Parathyroid adenoma (tissue), 2 donors: Measurements from ENCODE around the gene ASTN2.

ENCODE experiments used
- H2AFZ ChIP-seq: fragments of 300-600 bp; sonication (generic); one replicate; pipeline ENCODE4 v1.7.0; 2017; ENCODE audit warnings: antibody characterized with exemption, mild to moderate bottlenecking
- H3K27ac ChIP-seq: fragments of 300-600 bp; sonication (generic); one replicate; pipeline ENCODE4 v1.7.0; 2017
- H3K27me3 ChIP-seq: fragments of 300-600 bp; sonication (generic); one replicate; pipeline ENCODE4 v1.7.0; 2017; ENCODE audit warnings: low read length; ENCODE audit not compliant: control insufficient read depth, insufficient read depth
- H3K36me3 ChIP-seq: fragments of 300-600 bp; sonication (generic); one replicate; pipeline ENCODE4 v1.7.0; 2017; ENCODE audit warnings: low read length; ENCODE audit not compliant: control insufficient read depth, insufficient read depth
- H3K4me1 ChIP-seq: fragments of 300-600 bp; sonication (generic); one replicate; pipeline ENCODE4 v1.7.0; 2017; ENCODE audit warnings: control low read depth
- H3K4me2 ChIP-seq: fragments of 300-600 bp; sonication (generic); one replicate; pipeline ENCODE4 v1.7.0; 2017; ENCODE audit warnings: low read length
- H3K4me3 ChIP-seq: fragments of 300-600 bp; sonication (generic); one replicate; pipeline ENCODE4 v1.7.0; 2017; ENCODE audit warnings: low read depth, low read length
- H3K79me2 ChIP-seq: fragments of 300-600 bp; sonication (generic); one replicate; pipeline ENCODE4 v1.7.0; 2017; ENCODE audit warnings: control low read depth
- H3K9ac ChIP-seq: fragments of 300-600 bp; sonication (generic); one replicate; pipeline ENCODE4 v1.7.0; 2017; ENCODE audit warnings: mild to moderate bottlenecking
- H3K9me3 ChIP-seq: fragments of 300-600 bp; sonication (generic); one replicate; pipeline ENCODE4 v1.7.0; 2017; ENCODE audit warnings: low read length; ENCODE audit not compliant: control insufficient read depth
- CTCF ChIP-seq: fragments of 300-600 bp; sonication (generic); IDR thresholded peaks from one replicate; pipeline ENCODE4 v1.7.0; 2017; ENCODE audit warnings: antibody characterized with exemption, mild to moderate bottlenecking
- donor health status: primary hyperparathyroidism.

ASTN2 gene

GRCh38 chr9:116945817-116946216 is 469.0 kb downstream of the ASTN2 start:
- H3K4me1 ChIP-seq, result no peaks in the 10 kb centered on the region
- TF ChIP-seq CTCF, result no peak
- no peaks in the 10 kb centered on the region for H3K79me2 ChIP-seq
- H3K4me3 ChIP-seq, result no peak overlapping the region
- no peak overlapping the region for H2AFZ ChIP-seq
- H3K9ac ChIP-seq, result no peak overlapping the region
- H3K36me3 ChIP-seq, result no peaks in the 10 kb centered on the region
- no peak overlapping the region for H3K27ac ChIP-seq
- no peak overlapping the region for H3K4me2 ChIP-seq
- H3K27me3 ChIP-seq, result no peaks in the 10 kb centered on the region
- no peaks in the 10 kb centered on the region for H3K9me3 ChIP-seq

- Histone ChIP-seq H3K27me3 (no peaks in the 10 kb centered on the region), H3K4me2 (no peak overlapping the region), H3K4me1 (no peaks in the 10 kb centered on the region), H3K27ac (no peak overlapping the region), H3K9ac (no peak overlapping the region), H3K9me3 (no peaks in the 10 kb centered on the region), H3K79me2 (no peaks in the 10 kb centered on the region), H3K36me3 (no peaks in the 10 kb centered on the region), H3K4me3 (no peak overlapping the region), H2AFZ (no peak overlapping the region)
- TF ChIP-seq CTCF, result no peak
Measured at GRCh38 chr9:116944714-116945534, 469.9 kb downstream of the ASTN2 start.

- H3K9me3 ChIP-seq, result no peaks in the 10 kb centered on the region
- no peak for TF ChIP-seq CTCF
- no peak overlapping the region for H3K27ac ChIP-seq
- no peaks in the 10 kb centered on the region for H3K36me3 ChIP-seq
- H3K4me2 ChIP-seq, result no peak overlapping the region
- no peak overlapping the region for H2AFZ ChIP-seq
- H3K4me1 ChIP-seq, result no peaks in the 10 kb centered on the region
- no peak overlapping the region for H3K4me3 ChIP-seq
- H3K27me3 ChIP-seq, result no peaks in the 10 kb centered on the region
- no peaks in the 10 kb centered on the region for H3K79me2 ChIP-seq
- H3K9ac ChIP-seq, result no peak overlapping the region
Measured at GRCh38 chr9:116943970-116944369, 470.9 kb downstream of the ASTN2 start.

- H3K9ac ChIP-seq, result no peak overlapping the region
Measured at GRCh38 chr9:116942593-116943061, 472.2 kb downstream of the ASTN2 start.

More at GRCh38 chr9:116942593-116943061, 472.2 kb downstream of the ASTN2 start:
- no peak overlapping the region for H3K4me2 ChIP-seq
- H3K79me2 ChIP-seq, result no peaks in the 10 kb centered on the region
- TF ChIP-seq CTCF, result no peak
- H3K4me1 ChIP-seq, result no peaks in the 10 kb centered on the region
- no peaks in the 10 kb centered on the region for H3K9me3 ChIP-seq
- no peaks in the 10 kb centered on the region for H3K36me3 ChIP-seq
- no peaks in the 10 kb centered on the region for H3K27me3 ChIP-seq
- no peak overlapping the region for H3K4me3 ChIP-seq
- H3K27ac ChIP-seq, result no peak overlapping the region
- no peak overlapping the region for H2AFZ ChIP-seq
